K562 (cell line): ENCODE measurements around the gene SHISA8. TPM values are rescaled to one million over a fixed set of nuclear protein-coding genes. Genes with fewer than 3 reads are reported as not detected.

ENCODE experiments used
- ATAC-seq: fragments of 200-7000 bp; cut with Tn5 transposase; 3 replicates; pipeline ENCODE4 v1.9.1; 2020; ENCODE audit warnings: moderate library complexity
- BruUV-seq: library from RNA; stranded (reverse); fragments of 400-500 nt; replicated peaks from 2 replicates; lab custom pipeline; 2021; lab: Mats Ljungman, UMichigan
- CTCF ChIA-PET: fragments of 300-600 bp; formaldehyde crosslinking; extraction: SDS; loops from one replicate; lab custom pipeline; 2021; ENCODE audit warnings: low intra/inter-chr PET ratio; lab: Yijun Ruan, JAX
- POLR2A ChIA-PET: fragments of 300-600, 350-650 bp; sonication (Branson Sonifier 250); formaldehyde crosslinking; extraction: SDS; loops from one replicate; lab custom pipeline; 2021; ENCODE audit warnings: antibody characterized with exemption, inconsistent platforms; lab: Yijun Ruan, JAX
- DNase-seq, 4 experiments: peaks; one replicate each; pipeline versions ENCODE4 v3.0.0 to v3.0.0-alpha.2; 2011 to 2018; ENCODE audit warnings: low spot score in 3 of 4, mixed read lengths in 3 of 4; ENCODE audit errors: extremely low read depth in 1 of 4
- FAIRE-seq: peaks from 2 replicates; lab custom pipeline; 2011; peaks lifted over from hg19 to GRCh38; lab: Jason Lieb, UNC
- H2AFZ ChIP-seq: 2 replicates; pipeline ENCODE4 v1.6.0; 2011; ENCODE audit warnings: low read depth, low read length, control low read depth, inconsistent platforms
- H3K27ac ChIP-seq: fragments of 200-600 bp; 3 replicates; pipeline ENCODE4 v1.8.0; 2011; ENCODE audit warnings: low read depth, mild to moderate bottlenecking, control low read depth, inconsistent platforms, low read length, moderate library complexity, mixed read lengths; ENCODE audit errors: extremely low read depth
- H3K27me3 ChIP-seq, 2 experiments: fragments of 300-600 bp in 1 of 2; 2 replicates in 1 of 2; 3 replicates in 1 of 2; pipeline versions ENCODE4 v1.6.0 to v1.8.0; 2011; ENCODE audit warnings: inconsistent platforms in 2 of 2, low read length in 2 of 2, mild to moderate bottlenecking in 1 of 2, mixed read lengths in 1 of 2, moderate library complexity in 1 of 2; ENCODE audit not compliant: control insufficient read depth in 2 of 2, insufficient read depth in 2 of 2
- H3K36me3 ChIP-seq: fragments of 300-600 bp; 3 replicates; pipeline ENCODE4 v1.8.0; 2011; ENCODE audit warnings: mild to moderate bottlenecking, low read length, inconsistent platforms; ENCODE audit not compliant: control insufficient read depth, insufficient read depth
- H3K4me1 ChIP-seq, 2 experiments: fragments of 200-600 bp in 1 of 2; replicated peaks in 1 of 2; 2 replicates in 1 of 2; 3 replicates in 1 of 2; pipeline versions ENCODE4 v1.5.1 to v1.8.0; 2011; ENCODE audit warnings: inconsistent platforms in 2 of 2, low read length in 2 of 2, mild to moderate bottlenecking in 1 of 2, mixed read lengths in 1 of 2, moderate library complexity in 1 of 2; ENCODE audit not compliant: control insufficient read depth in 2 of 2, insufficient read depth in 2 of 2
- H3K4me2 ChIP-seq: 2 replicates; pipeline ENCODE4 v1.6.1; 2011; ENCODE audit warnings: low read length, control low read depth, inconsistent platforms, mixed read lengths; ENCODE audit not compliant: insufficient read depth
- H3K4me3 ChIP-seq: fragments of 200-600 bp; sonication (generic), shearing (Covaris generic); 2 replicates; pipeline ENCODE4 v1.5.1; 2016; ENCODE audit warnings: control low read depth, inconsistent platforms
- H3K79me2 ChIP-seq: fragments of 200-600 bp; 3 replicates; pipeline ENCODE4 v1.8.0; 2011; ENCODE audit warnings: low read length, inconsistent platforms; ENCODE audit not compliant: control insufficient read depth, insufficient read depth
- H3K9ac ChIP-seq, 2 experiments: 2 replicates each; pipeline versions ENCODE4 v1.6.0 to v1.6.1; 2011; ENCODE audit warnings: low read depth in 2 of 2, low read length in 2 of 2, control low read depth in 1 of 2, inconsistent platforms in 1 of 2, mild to moderate bottlenecking in 1 of 2, mixed read lengths in 1 of 2; ENCODE audit not compliant: insufficient read depth in 1 of 2
- H3K9me1 ChIP-seq: one replicate; pipeline ENCODE4 v1.6.0; 2011; ENCODE audit warnings: inconsistent platforms, mild to moderate bottlenecking, low read length, moderate library complexity; ENCODE audit not compliant: control insufficient read depth, insufficient read depth
- H3K9me3 ChIP-seq: replicated peaks from 2 replicates; pipeline ENCODE4 v1.5.1; 2011; ENCODE audit warnings: low read depth, low read length, inconsistent platforms; ENCODE audit not compliant: control insufficient read depth, insufficient read depth
- H4K20me1 ChIP-seq: replicated peaks from 2 replicates; pipeline ENCODE4 v1.6.1; 2011; ENCODE audit warnings: low read length, inconsistent platforms, mixed read lengths; ENCODE audit not compliant: control insufficient read depth, insufficient read depth
- NFE2 ChIP-seq: IDR thresholded peaks from 2 replicates; pipeline ENCODE4 v1.6.1; 2014; ENCODE audit warnings: antibody characterized with exemption, low read depth
- POLR2G ChIP-seq: fragments of 200-400 bp; formaldehyde crosslinking; IDR thresholded peaks from 2 replicates; pipeline ENCODE4 v1.6.1; 2017; ENCODE audit warnings: low read depth, mild to moderate bottlenecking, antibody characterized with exemption, low read length, moderate library complexity
- ZBTB33 ChIP-seq: sonication (generic); formaldehyde crosslinking; IDR thresholded peaks from 2 replicates; pipeline ENCODE4 v1.8.1; 2023; ENCODE audit warnings: mild to moderate bottlenecking, missing genetic modification reagents
- WGBS: fragments of 100-300 bp; shearing (Covaris generic); methylation state at CpG from one replicate; pipeline ENCODE4 v1.1.6; 2016; ENCODE audit warnings: low coverage, mixed read lengths; ENCODE audit not compliant: insufficient coverage; ENCODE audit errors: missing lambda C conversion rate; 5-methylcytosine and 5-hydroxymethylcytosine counted together
- in situ Hi-C: fragments of 300-500 bp; cut with MboI; formaldehyde crosslinking; loops from 4 replicates; pipeline ENCODE4 v1.15.0; 2018; ENCODE audit warnings: inconsistent platforms, mixed read lengths
- intact Hi-C: fragments of 100-400 bp; cut with micrococcal nuclease; formaldehyde crosslinking; loops from 2 replicates; pipeline ENCODE4 v1.14.2; 2022
- polyA plus RNA-seq, 8 experiments: library from polyadenylated mRNA; depleted of rRNA in 4 of 8; stranded (reverse) in 5 of 8; unstranded in 3 of 8; fragments of >200 nt; fragmentation: Nextera tagmentation in 2 of 8; fragmentation: Illumina TruSeq in 1 of 8; extraction: Ambion mirVana in 2 of 8; extraction: Trizol in 1 of 8; gene quantifications; 2 replicates each; pipeline versions ENCODE4 v1.2.1 to v1.2.3, GENCODE V29; 2011 to 2014; ENCODE audit warnings: inconsistent platforms in 1 of 8, missing spikeins in 1 of 8
- total RNA-seq, 7 experiments: library from RNA; depleted of rRNA in 6 of 7; stranded (reverse); fragments of >200 nt in 6 of 7; fragmentation: Illumina TruSeq in 2 of 7; extraction: Trizol in 2 of 7; gene quantifications; 2 replicates each; pipeline versions ENCODE4 v1.2.1 to v1.2.3, GENCODE V29; 2011 to 2021; ENCODE audit warnings: low replicate concordance in 1 of 7

SHISA8 gene
- total and polyA plus RNA-seq, 9 of the 15 experiments (the other 6 are each of a cell fraction or from before 2014, with no cell fraction given) = 0.07 to 3.3 (median 1.1) TPM; not detected in 4

- H3K36me3 ChIP-seq = peaks cover 15% of the 10 kb centered on the region; the same call in 2 of the 3 replicates
- H3K9me1 ChIP-seq = no peaks in the 10 kb centered on the region
- no peak overlapping the region for H3K4me3 ChIP-seq
- DNase-seq = no peak
- no peak for FAIRE-seq
- H4K20me1 ChIP-seq = peaks cover 17% of the 10 kb centered on the region; the same call in 1 of the 2 replicates
- TF ChIP-seq ZBTB33 (CRISPR knock-in tag) (peak; percentile 33; the same call in 1 of the 2 replicates), POLR2G (peak; percentile 36; the same call in 1 of the 2 replicates), NFE2 (no peak)
- ChIA-PET POLR2A (interaction anchor here (0.6 kb wide), 1 partner anchor 11 kb away, joined by 4 read pairs; no protein-coding TSS in a partner anchor), CTCF (no interaction called here)
- ATAC-seq = no peak
- H3K79me2 ChIP-seq = no peaks in the 10 kb centered on the region
- H3K4me1 ChIP-seq = peaks cover 0 to 30% of the 10 kb centered on the region in 2 experiments; a peak in 3 of 5 replicates
- no peak overlapping the region for H2AFZ ChIP-seq
- 86% methylated on average over 11 of the region's 112 CpGs for WGBS
- no peak overlapping the region for H3K27ac ChIP-seq
- no TSS peak for BruUV-seq
- no peak overlapping the region for H3K4me2 ChIP-seq
- in situ Hi-C loops = no loop called here
- H3K27me3 ChIP-seq = no peaks in the 10 kb centered on the region
- H3K9me3 ChIP-seq = no peaks in the 10 kb centered on the region
- intact Hi-C loops = no loop called here
- no peak overlapping the region for H3K9ac ChIP-seq
Observed at GRCh38 chr22:41910050-41911000, 4.5 kb downstream of the SHISA8 start.
